K562 (cell line): ENCODE results near the gene FOXP4. TPM values are rescaled to one million over a fixed set of nuclear protein-coding genes. Genes with fewer than 3 reads are reported as not detected.

Source experiments
- ARID3B ChIP-seq: fragments of 250-450 bp; sonication (Bioruptor Pico); IDR thresholded peaks from 2 replicates; pipeline ENCODE4 v1.4.0; 2020; ENCODE audit warnings: borderline replicate concordance
- CHD2 ChIP-seq: IDR thresholded peaks from 2 replicates; pipeline ENCODE4 v1.6.1; 2011; ENCODE audit warnings: low read depth, low read length
- FOXA3 ChIP-seq, 2 experiments: fragments of 450-650 bp in 1 of 2; sonication (generic) in 1 of 2; formaldehyde crosslinking; IDR thresholded peaks in 1 of 2; conservative IDR thresholded peaks in 1 of 2; 2 replicates each; pipeline versions ENCODE4 v1.4.0 to v1.8.0; 2020 to 2022; ENCODE audit warnings: mild to moderate bottlenecking in 2 of 2, missing genetic modification reagents in 1 of 2
- NRF1 ChIP-seq, 2 experiments: fragments of 450-650 bp; IDR thresholded peaks in 1 of 2; conservative IDR thresholded peaks in 1 of 2; 2 replicates each; pipeline ENCODE4 v1.6.1; 2014; ENCODE audit warnings: mild to moderate bottlenecking in 2 of 2
- RFX5 ChIP-seq: IDR thresholded peaks from 2 replicates; pipeline ENCODE4 v1.6.1; 2011; ENCODE audit warnings: low read depth, mild to moderate bottlenecking, improper control_type of control experiment, low read length
- SRF ChIP-seq, 2 experiments: fragments of 250-450, 450-650 bp in 1 of 2; sonication (Bioruptor Pico) in 1 of 2; sonication (generic) in 1 of 2; formaldehyde crosslinking; IDR thresholded peaks; 2 replicates each; pipeline versions ENCODE4 v1.5.0 to v1.5.1; 2020 to 2022; ENCODE audit warnings: mild to moderate bottlenecking in 1 of 2, missing genetic modification reagents in 1 of 2
- TSC22D4 ChIP-seq: fragments of 450-650 bp; IDR thresholded peaks from 2 replicates; pipeline ENCODE4 v1.6.1; 2016; ENCODE audit warnings: missing genetic modification characterization, missing biosample characterization, control low read depth
- ZBTB40 ChIP-seq, 2 experiments: fragments of 450-650 bp in 1 of 2; sonication (generic) in 1 of 2; formaldehyde crosslinking in 1 of 2; IDR thresholded peaks; 2 replicates each; pipeline versions ENCODE4 v1.7.1 to v1.9.0; 2016 to 2022; ENCODE audit warnings: inconsistent platforms in 1 of 2, mild to moderate bottlenecking in 1 of 2, missing genetic modification reagents in 1 of 2
- ZNF253 ChIP-seq: fragments of 250-450 bp; sonication (Bioruptor Pico); conservative IDR thresholded peaks from 2 replicates; pipeline ENCODE4 v1.6.1; 2021; ENCODE audit warnings: mild to moderate bottlenecking
- ZNF263 ChIP-seq: sonication (generic); formaldehyde crosslinking; IDR thresholded peaks from 2 replicates; pipeline ENCODE4 v1.8.0; 2022; ENCODE audit warnings: mild to moderate bottlenecking, missing genetic modification reagents, borderline replicate concordance
- ZNF655 ChIP-seq: fragments of 250-450 bp; sonication (Bioruptor Pico); IDR thresholded peaks from 2 replicates; pipeline ENCODE4 v1.5.0; 2021
- ZNF740 ChIP-seq, 3 experiments: fragments of 200-800 bp in 1 of 3; sonication (Bioruptor generic) in 1 of 3; sonication (generic) in 1 of 3; formaldehyde crosslinking in 1 of 3; IDR thresholded peaks; 2 replicates each; pipeline versions ENCODE4 v1.6.1 to v1.8.0; 2016 to 2022; ENCODE audit warnings: mild to moderate bottlenecking in 2 of 3, missing compliant biosample characterization in 2 of 3, missing genetic modification characterization in 2 of 3, missing genetic modification reagents in 1 of 3
- polyA plus RNA-seq, 8 experiments: library from polyadenylated mRNA; depleted of rRNA in 4 of 8; stranded (reverse) in 5 of 8; unstranded in 3 of 8; fragments of >200 nt; fragmentation: Nextera tagmentation in 2 of 8; fragmentation: Illumina TruSeq in 1 of 8; extraction: Ambion mirVana in 2 of 8; extraction: Trizol in 1 of 8; gene quantifications; 2 replicates each; pipeline versions ENCODE4 v1.2.1 to v1.2.3, GENCODE V29; 2011 to 2014; ENCODE audit warnings: inconsistent platforms in 1 of 8, missing spikeins in 1 of 8
- total RNA-seq, 7 experiments: library from RNA; depleted of rRNA in 6 of 7; stranded (reverse); fragments of >200 nt in 6 of 7; fragmentation: Illumina TruSeq in 2 of 7; extraction: Trizol in 2 of 7; gene quantifications; 2 replicates each; pipeline versions ENCODE4 v1.2.1 to v1.2.3, GENCODE V29; 2011 to 2021; ENCODE audit warnings: low replicate concordance in 1 of 7

The FOXP4 gene
- total and polyA plus RNA-seq, 9 of the 15 experiments (the other 6 are each of a cell fraction or from before 2014, with no cell fraction given) = 0.11 to 29.4 (median 2.3) TPM

- 0 out of 2 replicates have a peak, but pooled peaks have one; percentile 7 for TF ChIP-seq ZNF740 (CRISPR knock-in tag; IDR thresholded peaks at IDR 0.05)
- no peak for TF ChIP-seq ZNF740 (tag; IDR thresholded peaks at IDR 0.05)
- TF ChIP-seq ARID3B (CRISPR knock-in tag) = no peak
- TF ChIP-seq ZNF655 (CRISPR knock-in tag) = no peak
- peak in 1 of 2 experiments; percentile 63; a peak in 1 of 4 replicates for TF ChIP-seq SRF (CRISPR knock-in tag; IDR thresholded peaks at IDR 0.05)
- peak; percentile 43 to 64; a peak in 2 of 4 replicates for TF ChIP-seq FOXA3 (CRISPR knock-in tag; conservative IDR thresholded peaks at IDR 0.05 in 1 of 2, IDR thresholded peaks at IDR 0.05 in 1 of 2)
- no peak for TF ChIP-seq ZNF253
- peak in 1 of 2 experiments; percentile 22; a peak in 1 of 4 replicates for TF ChIP-seq NRF1 (conservative IDR thresholded peaks at IDR 0.05 in 1 of 2, IDR thresholded peaks at IDR 0.05 in 1 of 2)
- TF ChIP-seq TSC22D4 = no peak
- TF ChIP-seq CHD2 = peak; percentile 26; the same call in 1 of the 2 replicates
- TF ChIP-seq ZBTB40 (IDR thresholded peaks at IDR 0.05) = 0 out of 2 replicates have a peak, but pooled peaks have one; percentile 43
- no peak for TF ChIP-seq ZBTB40 (CRISPR knock-in tag; IDR thresholded peaks at IDR 0.05)
- TF ChIP-seq RFX5 = no peak
- TF ChIP-seq ZNF263 (CRISPR knock-in tag) = peak; percentile 38; the same call in 1 of the 2 replicates
Observed at GRCh38 chr6:41579088-41579610, 33.0 kb downstream of the FOXP4 start (continued).
